Omental fat pad (tissue), 4 donors: ENCODE results near the gene LRFN2. TPM values are rescaled to one million over a fixed set of nuclear protein-coding genes. Genes with fewer than 3 reads are reported as not detected.

Source experiments
- ATAC-seq: fragments of 150-250 bp; one replicate; pipeline ENCODE4 v1.9.1; 2016; ENCODE audit warnings: mild to moderate bottlenecking, moderate library complexity; ENCODE audit not compliant: low FRiP score
- DNase-seq: peaks from one replicate; pipeline ENCODE4 v3.0.0-alpha.2; 2019; ENCODE audit warnings: low spot score
- CTCF ChIP-seq, 3 donors: fragments of 450-650 bp; IDR thresholded peaks; one replicate each; pipeline ENCODE4 v1.5.1; 2016 to 2017; ENCODE audit warnings: antibody characterized with exemption in 3 of 3, mild to moderate bottlenecking in 3 of 3, moderate library complexity in 2 of 3
- total RNA-seq, 4 donors: library from RNA; depleted of rRNA; stranded (reverse); fragments of >200 nt; gene quantifications; one replicate each; pipeline ENCODE4 v1.1.0, GENCODE V29; 2016

Gene LRFN2
- total RNA-seq, 4 donors from 2014 or later: not detected

GRCh38 chr6:40582892-40583291, 4.3 kb downstream of the LRFN2 start:
- TF ChIP-seq CTCF (IDR thresholded peaks at IDR 0.05): no peak

GRCh38 chr6:40579101-40579500, 8.1 kb downstream of the LRFN2 start:
- no peak for ATAC-seq
- no peak for TF ChIP-seq CTCF (IDR thresholded peaks at IDR 0.05)
- DNase-seq: no peak

More at GRCh38 chr6:40582892-40583291, 4.3 kb downstream of the LRFN2 start:
- ATAC-seq (no peak), DNase-seq (no peak)

GRCh38 chr6:40577672-40578071, 9.5 kb downstream of the LRFN2 start:
- ATAC-seq: no peak
- TF ChIP-seq CTCF (IDR thresholded peaks at IDR 0.05): no peak

GRCh38 chr6:40573221-40573620, 13.9 kb downstream of the LRFN2 start:
- ATAC-seq (no peak), DNase-seq (no peak)
- TF ChIP-seq CTCF (IDR thresholded peaks at IDR 0.05): no peak

More at GRCh38 chr6:40577672-40578071, 9.5 kb downstream of the LRFN2 start:
- no peak for DNase-seq

GRCh38 chr6:40569162-40569910, 17.8 kb downstream of the LRFN2 start:
- no peak for ATAC-seq
- no peak for DNase-seq
- TF ChIP-seq CTCF (IDR thresholded peaks at IDR 0.05): no peak

GRCh38 chr6:40568062-40568708, 19.0 kb downstream of the LRFN2 start:
- no peak for ATAC-seq
- DNase-seq: no peak
- no peak for TF ChIP-seq CTCF (IDR thresholded peaks at IDR 0.05)

GRCh38 chr6:40563111-40563510, 24.1 kb downstream of the LRFN2 start:
- ATAC-seq (no peak), DNase-seq (no peak)
- TF ChIP-seq CTCF (IDR thresholded peaks at IDR 0.05): no peak
